ENCODE results near the gene ATXN7L3B.

ATXN7L3B gene

GRCh38 chr12:74509886-74510285, 27.7 kb upstream of the ATXN7L3B start:
- TF ChIP-seq CTCF (conservative IDR thresholded peaks at IDR 0.05; ENCODE audit: low read depth, low read length) = no peak
- DNase-seq (ENCODE audit: low read depth) = no peak
- H3K4me3 ChIP-seq (ENCODE audit: low read depth, low read length) = no peak overlapping the region

GRCh38 chr12:74514098-74514872, 23.4 kb upstream of the ATXN7L3B start:
- H3K4me3 ChIP-seq (ENCODE audit: low read depth, low read length) = no peak overlapping the region
- no peak for DNase-seq (ENCODE audit: low read depth)
- TF ChIP-seq CTCF (conservative IDR thresholded peaks at IDR 0.05; ENCODE audit: low read depth, low read length) = no peak

DNA sequence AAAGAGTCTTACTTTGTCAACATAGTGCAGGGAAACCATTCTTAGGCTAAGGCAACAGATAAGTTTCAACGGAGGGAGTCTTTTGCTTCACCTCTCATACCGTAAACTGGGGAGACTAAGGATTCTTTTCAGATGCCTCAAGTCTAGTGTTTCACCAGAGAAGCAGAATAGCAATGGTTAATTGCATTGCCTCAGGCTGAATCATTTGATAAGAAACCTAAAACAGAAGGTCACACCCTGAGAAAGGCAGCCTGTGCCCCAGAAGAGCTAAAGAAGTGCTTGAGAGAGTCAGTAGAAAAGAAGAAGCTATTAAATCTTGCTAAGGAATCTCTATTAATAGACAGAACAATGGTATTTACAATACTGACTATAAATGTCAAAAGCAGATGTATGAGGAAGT, 21.8 kb upstream of the ATXN7L3B start:
- DNase-seq (ENCODE audit: low read depth) = no peak
- no peak overlapping the region for H3K4me3 ChIP-seq (ENCODE audit: low read depth, low read length)
- no peak for TF ChIP-seq CTCF (conservative IDR thresholded peaks at IDR 0.05; ENCODE audit: low read depth, low read length)

DNA sequence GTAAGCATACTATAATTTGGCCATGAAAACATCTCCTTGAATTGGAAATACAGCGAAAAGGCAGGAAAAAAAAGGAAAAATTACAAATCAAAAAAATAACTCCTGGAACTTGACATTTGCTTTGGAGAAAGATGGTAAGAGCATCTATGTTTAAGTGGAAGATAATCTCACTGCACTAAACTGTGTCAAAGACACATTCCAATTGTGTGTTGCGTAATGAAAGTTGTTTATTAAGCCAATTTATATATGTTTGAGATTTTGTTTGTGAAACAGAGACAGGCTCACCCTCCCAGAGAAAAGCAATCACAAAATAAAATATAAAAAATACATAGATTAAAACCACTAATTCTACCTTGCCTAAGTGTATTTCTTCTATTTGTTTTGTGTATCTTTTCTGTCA, 11.1 kb upstream of the ATXN7L3B start:
- no peak overlapping the region for H3K4me3 ChIP-seq (ENCODE audit: low read depth, low read length)
- no peak for DNase-seq (ENCODE audit: low read depth)
- no peak for TF ChIP-seq CTCF (conservative IDR thresholded peaks at IDR 0.05; ENCODE audit: low read depth, low read length)

GRCh38 chr12:74527491-74527890, 10.1 kb upstream of the ATXN7L3B start:
- H3K4me3 ChIP-seq (ENCODE audit: low read depth, low read length) = no peak overlapping the region
- no peak for TF ChIP-seq CTCF (conservative IDR thresholded peaks at IDR 0.05; ENCODE audit: low read depth, low read length)
- DNase-seq (ENCODE audit: low read depth) = no peak

DNA sequence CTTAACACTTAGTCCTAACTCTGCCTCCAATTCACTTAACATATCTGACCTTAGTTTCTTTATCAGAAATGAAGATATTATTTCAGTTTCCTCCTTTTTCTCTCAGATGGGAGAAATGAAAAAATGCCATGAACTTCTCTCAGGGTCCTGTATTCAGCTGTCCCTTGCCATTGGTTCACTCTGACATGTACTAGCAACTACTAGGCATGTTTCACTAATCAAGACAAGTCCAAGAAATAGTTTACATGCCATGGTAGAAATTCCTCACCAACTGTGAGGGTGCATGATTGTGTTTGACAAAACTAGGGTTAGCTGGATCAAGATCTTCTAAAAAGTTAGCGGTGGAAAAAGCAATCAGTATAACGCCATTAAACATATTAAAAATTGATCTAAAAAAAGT, 7.0 kb upstream of the ATXN7L3B start:
- no peak overlapping the region for H3K4me3 ChIP-seq (ENCODE audit: low read depth, low read length)
- TF ChIP-seq CTCF (conservative IDR thresholded peaks at IDR 0.05; ENCODE audit: low read depth, low read length) = no peak
- no peak for DNase-seq (ENCODE audit: low read depth)

- no peak for DNase-seq (ENCODE audit: low read depth)
- no peak for TF ChIP-seq CTCF (conservative IDR thresholded peaks at IDR 0.05; ENCODE audit: low read depth, low read length)
- no peak overlapping the region for H3K4me3 ChIP-seq (ENCODE audit: low read depth, low read length)
Observed at GRCh38 chr12:74535536-74535935, 2.1 kb upstream of the ATXN7L3B start.

Measured in choroid plexus epithelial cell (primary cell).